CD4-positive, alpha-beta T cell treated with Interleukin-15 for 4 hours (primary cell): ENCODE data around the gene ZNF496.
"Not testable (repeated sequence)": the region's sequence is repeated elsewhere in the genome, so short reads cannot be mapped to it uniquely, and the experiment has no call there.

ENCODE experiments used
- DNase-seq: peaks from one replicate; pipeline ENCODE4 v3.0.0-alpha.2; 2020; ENCODE audit warnings: low spot score

The ZNF496 gene

GRCh38 chr1:247358920-247359319 is 27.3 kb upstream of the ZNF496 start:
- no peak for DNase-seq

GRCh38 chr1:247357781-247358211 is 26.1 kb upstream of the ZNF496 start:
- DNase-seq, result no peak

GRCh38 chr1:247357052-247357780 is 25.5 kb upstream of the ZNF496 start:
- DNase-seq, result no peak

GRCh38 chr1:247355160-247355559 is 23.5 kb upstream of the ZNF496 start:
- not testable (repeated sequence) for DNase-seq

GRCh38 chr1:247352175-247352574 is 20.5 kb upstream of the ZNF496 start:
- DNase-seq, result no peak

- no peak for DNase-seq
Observed at GRCh38 chr1:247350587-247350986, 18.9 kb upstream of the ZNF496 start.

- DNase-seq, result no peak
Observed at GRCh38 chr1:247347477-247348222, 16.0 kb upstream of the ZNF496 start.

GRCh38 chr1:247345881-247346280 is 14.2 kb upstream of the ZNF496 start:
- no peak for DNase-seq

- no peak for DNase-seq
Observed at GRCh38 chr1:247343801-247344200, 12.1 kb upstream of the ZNF496 start.

- DNase-seq, result no peak
Observed at GRCh38 chr1:247338723-247339275, 7.1 kb upstream of the ZNF496 start.

- no peak for DNase-seq
Observed at GRCh38 chr1:247337961-247338360, 6.3 kb upstream of the ZNF496 start.

- DNase-seq, result no peak
Observed at GRCh38 chr1:247337250-247337746, 5.6 kb upstream of the ZNF496 start.

- no peak for DNase-seq
Observed at GRCh38 chr1:247336390-247336789, 4.7 kb upstream of the ZNF496 start.

GRCh38 chr1:247335882-247336281 is 4.2 kb upstream of the ZNF496 start:
- DNase-seq, result no peak

GRCh38 chr1:247334378-247335133 is 2.9 kb upstream of the ZNF496 start:
- no peak for DNase-seq

GRCh38 chr1:247332623-247333361 is 1.1 kb upstream of the ZNF496 start:
- DNase-seq, result no peak

- peak; percentile 33 for DNase-seq
Observed at GRCh38 chr1:247332215-247332622, 552 bp upstream of the ZNF496 start.

GRCh38 chr1:247331172-247331524 is 519 bp downstream of the ZNF496 start:
- DNase-seq, result peak; percentile 62

GRCh38 chr1:247330548-247331171 is 1.0 kb downstream of the ZNF496 start:
- DNase-seq, result no peak

- DNase-seq, result no peak
Observed at GRCh38 chr1:247329097-247329617, 2.5 kb downstream of the ZNF496 start.

- no peak for DNase-seq
Observed at GRCh38 chr1:247328311-247328710, 3.4 kb downstream of the ZNF496 start.
